Heart left ventricle (tissue), 13 donors: ENCODE data around the gene RNF39.

Experiments
- CTCF ChIP-seq, 12 donors: fragments of 200-600 bp; sonication (generic) in 4 of 12; IDR thresholded peaks; one replicate each; pipeline versions ENCODE4 v1.5.0 to v1.8.0; 2018 to 2022; ENCODE audit warnings: antibody characterized with exemption in 12 of 12, mild to moderate bottlenecking in 5 of 12
- POLR2A ChIP-seq, 2 donors: fragments of 450-650 bp; IDR thresholded peaks; one replicate each; pipeline ENCODE4 v1.6.1; 2017; ENCODE audit warnings: antibody characterized with exemption in 2 of 2, mild to moderate bottlenecking in 2 of 2, moderate library complexity in 2 of 2
- donor health status: ischemic (EF 13 %, LVEDD 7.1; RV severe dilation, severe dysfunction).
- donor health status: DM: no; HTN: yes; CAD: no.
- donor health status: DM: no; HTN: no; CAD: no.
- donor health status: ischemic (EF 25% LVEDD 6.9; RV normal size, moderate dysfunction).
- donor health status: ischemic (EF 25% LVEDD 5.7; RV mildly dilated, moderate dysfunction).
- donor health status: ischemic (EF 35%, LVEDD 5.7; RV mildly dilated, moderate dysfunction).
- donor health status: nonischemic (EF 11% LVEDD 7.7; RV severe dilation, severe dysfunction).
- donor health status: DM: yes; HTN: yes; CAD: no.
- donor health status: PGD.
- donor health status: ischemic (EF 29% LVEDD 5.4; RV normal size, mild dysfunction).
- donor health status: nonischemic (EF 23%, LVEDD 6.1; RV moderate dilation, normal function).

- TF ChIP-seq CTCF (IDR thresholded peaks at IDR 0.05) (no peak), POLR2A (IDR thresholded peaks at IDR 0.05) (no peak)
Measured at GRCh38 chr6:30111266-30111856, 35.8 kb upstream of the RNF39 start.
